Body of pancreas (tissue), 4 donors: ENCODE results near the gene ENTPD6. TPM values are rescaled to one million over a fixed set of nuclear protein-coding genes. Genes with fewer than 3 reads are reported as not detected.
A peak's percentile ranks its signal among the peaks of the same experiment; 100 is the strongest.

Experiments used
- ATAC-seq: fragments of 150-250 bp; one replicate; pipeline ENCODE4 v1.9.1; 2016
- DNase-seq, 4 donors: peaks; one replicate each; pipeline ENCODE4 v3.0.0-alpha.2; 2019
- H3K27ac ChIP-seq, 4 donors: fragments of 200-600 bp; sonication (generic); 1 replicate in 3 of 4; 2 replicates in 1 of 4; pipeline versions ENCODE4 v1.5.1 to v1.6.1; 2016 to 2019; ENCODE audit warnings: mild to moderate bottlenecking in 1 of 4, mixed read lengths in 1 of 4, moderate library complexity in 1 of 4
- H3K27me3 ChIP-seq, 2 donors: fragments of 200-600 bp; sonication (generic); one replicate each; pipeline ENCODE4 v1.6.0; 2016; ENCODE audit warnings: mild to moderate bottlenecking in 1 of 2
- H3K36me3 ChIP-seq, 2 donors: fragments of 200-600 bp; sonication (generic); replicated peaks in 1 of 2; 2 replicates each; pipeline ENCODE4 v1.5.1; 2016; ENCODE audit warnings: low read depth in 2 of 2; ENCODE audit not compliant: insufficient read depth in 1 of 2
- H3K4me1 ChIP-seq: fragments of 200-600 bp; sonication (generic); one replicate; pipeline ENCODE4 v1.6.0; 2016
- H3K4me3 ChIP-seq, 2 donors: fragments of 200-600 bp; sonication (generic); 1 replicate in 1 of 2; 2 replicates in 1 of 2; pipeline ENCODE4 v1.5.1; 2016 to 2019
- H3K9me3 ChIP-seq, 3 donors: fragments of 200-600 bp; sonication (generic); 1 replicate in 2 of 3; 2 replicates in 1 of 3; pipeline ENCODE4 v1.5.1; 2016
- CTCF ChIP-seq, 7 experiments: fragments of 450-650 bp in 4 of 7; fragments of 200-600 bp in 3 of 7; sonication (generic) in 3 of 7; IDR thresholded peaks; one replicate each; pipeline ENCODE4 v1.5.1; 2016 to 2019; ENCODE audit warnings: antibody characterized with exemption in 7 of 7
- POLR2A ChIP-seq, 3 donors: fragments of 450-650 bp; IDR thresholded peaks; one replicate each; pipeline ENCODE4 v1.6.1; 2016; ENCODE audit warnings: antibody characterized with exemption in 3 of 3, mild to moderate bottlenecking in 2 of 3
- WGBS, 2 donors: methylation state at CpG; one replicate each; pipeline ENCODE4 v1.1.5; 2017; 5-methylcytosine and 5-hydroxymethylcytosine counted together
- intact Hi-C: fragments of 100-400 bp; cut with DNase I; formaldehyde crosslinking; loops from one replicate; pipeline ENCODE4 v1.15.1; 2023
- total RNA-seq, 2 donors: library from RNA; depleted of rRNA; stranded (reverse); fragments of >200 nt; gene quantifications; one replicate each; pipeline ENCODE4 v1.1.0, GENCODE V29; 2016

Gene ENTPD6
- total RNA-seq, 2 donors from 2014 or later = 59.9 to 79.8 TPM

- H3K27ac ChIP-seq = no peak overlapping the region
- ATAC-seq = no peak
Observed at GRCh38 chr20:25206063-25206403, 10.5 kb downstream of the ENTPD6 start.

GRCh38 chr20:25206548-25206947 lies 11.0 kb downstream of the ENTPD6 start:
- TF ChIP-seq POLR2A (IDR thresholded peaks at IDR 0.05) (no peak), CTCF (IDR thresholded peaks at IDR 0.05) (no peak)
- peaks cover 16% of the 10 kb centered on the region for H3K4me1 ChIP-seq

More at GRCh38 chr20:25206063-25206403, 10.5 kb downstream of the ENTPD6 start:
- peaks cover 16% of the 10 kb centered on the region for H3K4me1 ChIP-seq
- intact Hi-C loops = no loop called here
- DNase-seq = no peak
- WGBS, 2 donors = 87 to 92% methylated on average over 8 to 9 of the region's 9 CpGs
- no peak overlapping the region for H3K4me3 ChIP-seq
- no peaks in the 10 kb centered on the region for H3K27me3 ChIP-seq
- no peaks in the 10 kb centered on the region for H3K9me3 ChIP-seq
- H3K36me3 ChIP-seq = peaks cover 0 to 2% of the 10 kb centered on the region in 2 donors
- TF ChIP-seq POLR2A (IDR thresholded peaks at IDR 0.05) (no peak), CTCF (IDR thresholded peaks at IDR 0.05) (no peak)

GRCh38 chr20:25207149-25207959 lies 11.8 kb downstream of the ENTPD6 start:
- 59 to 86% methylated on average over 9 to 22 of the region's 22 CpGs for WGBS, 2 donors

More at GRCh38 chr20:25206548-25206947, 11.0 kb downstream of the ENTPD6 start:
- H3K27me3 ChIP-seq = no peaks in the 10 kb centered on the region
- no peak overlapping the region for H3K4me3 ChIP-seq
- intact Hi-C loops = no loop called here
- H3K27ac ChIP-seq = peak overlapping the region in 2 of 4 donors; percentile 55 to 60
- WGBS, 2 donors = 91 to 94% methylated on average over 8 of the region's 8 CpGs
- H3K9me3 ChIP-seq = no peaks in the 10 kb centered on the region
- peaks cover 0 to 5% of the 10 kb centered on the region in 2 donors for H3K36me3 ChIP-seq
- no peak for DNase-seq
- ATAC-seq = no peak

GRCh38 chr20:25207960-25208534 lies 12.5 kb downstream of the ENTPD6 start:
- ATAC-seq = peak; percentile 54
- Histone ChIP-seq H3K27ac (peak overlapping the region in 3 of 4 donors; percentile 3 to 60 (median 55)), H3K9me3 (no peaks in the 10 kb centered on the region), H3K36me3 (peaks cover 0 to 14% of the 10 kb centered on the region in 2 donors), H3K4me3 (no peak overlapping the region), H3K4me1 (peaks cover 16% of the 10 kb centered on the region), H3K27me3 (no peaks in the 10 kb centered on the region)
- intact Hi-C loops = no loop called here
- DNase-seq = peak in 2 of 4 donors; percentile 11 to 33
- no peak for TF ChIP-seq CTCF (IDR thresholded peaks at IDR 0.05)
- TF ChIP-seq POLR2A (IDR thresholded peaks at IDR 0.05) = no peak
- WGBS, 2 donors = 50 to 57% methylated on average over 6 to 8 of the region's 9 CpGs

More at GRCh38 chr20:25207149-25207959, 11.8 kb downstream of the ENTPD6 start:
- DNase-seq (peak in 1 of 4 donors; percentile 11), ATAC-seq (no peak)
- no peak overlapping the region for H3K4me3 ChIP-seq
- TF ChIP-seq POLR2A (IDR thresholded peaks at IDR 0.05) (no peak), CTCF (IDR thresholded peaks at IDR 0.05) (no peak)
- H3K4me1 ChIP-seq = peaks cover 16% of the 10 kb centered on the region
- intact Hi-C loops = no loop called here
- peak overlapping the region in 3 of 4 donors; percentile 3 to 60 (median 55) for H3K27ac ChIP-seq
- H3K36me3 ChIP-seq = peaks cover 0 to 13% of the 10 kb centered on the region in 2 donors
- H3K9me3 ChIP-seq = no peaks in the 10 kb centered on the region
- no peaks in the 10 kb centered on the region for H3K27me3 ChIP-seq
